Activated naive CD8-positive, alpha-beta T cell (primary cell): ENCODE measurements around the gene MAF.

Experiments
- H3K27ac Mint-ChIP-seq: one replicate; pipeline ENCODE4 v1.8.0; 2021; ENCODE audit warnings: mixed read lengths
- H3K27me3 Mint-ChIP-seq: one replicate; pipeline ENCODE4 v1.8.0; 2021; ENCODE audit warnings: mixed read lengths
- H3K36me3 Mint-ChIP-seq: one replicate; pipeline ENCODE4 v1.8.0; 2021; ENCODE audit warnings: mixed read lengths
- H3K4me1 Mint-ChIP-seq: one replicate; pipeline ENCODE4 v1.8.0; 2021; ENCODE audit warnings: low read depth, mixed read lengths
- H3K4me3 Mint-ChIP-seq: one replicate; pipeline ENCODE4 v1.8.0; 2021; ENCODE audit warnings: mild to moderate bottlenecking, mixed read lengths
- H3K9me3 Mint-ChIP-seq: one replicate; pipeline ENCODE4 v1.8.0; 2021; ENCODE audit warnings: low read depth, mixed read lengths

Gene MAF

DNA sequence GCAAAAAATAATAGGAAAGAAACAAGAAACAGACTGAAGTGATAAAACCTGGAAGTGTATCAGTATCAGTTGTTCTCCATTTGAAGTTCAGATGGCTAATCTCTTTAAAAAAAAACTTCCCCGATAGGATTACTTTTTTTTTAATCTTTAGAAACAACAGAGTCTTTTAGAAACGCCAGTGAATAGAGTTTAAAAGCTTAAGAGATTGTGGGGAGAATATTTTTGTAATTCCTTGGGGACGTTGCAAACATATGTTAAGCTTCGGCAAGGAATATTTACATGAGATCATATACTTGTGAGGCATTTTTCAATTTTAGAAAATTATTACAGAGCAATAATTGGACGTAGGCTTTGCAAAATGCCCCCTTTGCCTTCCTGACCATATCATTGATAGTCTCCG is 13.2 kb downstream of the MAF start:
- H3K27ac Mint-ChIP-seq: no peak overlapping the region
- H3K4me3 Mint-ChIP-seq: no peak overlapping the region
- H3K9me3 Mint-ChIP-seq: no peaks in the 10 kb centered on the region
- H3K36me3 Mint-ChIP-seq: no peaks in the 10 kb centered on the region
- peaks cover 12% of the 10 kb centered on the region for H3K27me3 Mint-ChIP-seq
- peaks cover 3% of the 10 kb centered on the region for H3K4me1 Mint-ChIP-seq

DNA sequence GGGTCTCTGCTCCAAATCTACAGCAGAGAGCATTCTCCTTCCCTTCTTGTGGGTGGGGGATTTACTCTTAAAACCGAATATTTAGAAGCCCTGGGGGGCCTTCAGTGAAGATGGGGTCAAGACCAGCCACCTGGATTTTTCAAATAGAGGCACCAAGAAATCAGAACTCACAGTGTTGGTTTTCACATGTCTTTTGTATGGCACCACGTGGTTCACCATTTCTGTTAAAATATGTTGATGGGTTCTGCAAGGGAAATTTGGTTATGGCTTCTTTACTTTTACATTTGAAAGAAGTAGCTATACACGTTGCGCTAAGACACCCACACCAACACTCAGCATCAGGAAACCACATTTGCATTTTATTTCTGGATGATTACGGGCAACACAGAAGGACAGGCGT is 17.7 kb downstream of the MAF start:
- Mint-ChIP-seq H3K27ac (no peak overlapping the region), H3K9me3 (no peaks in the 10 kb centered on the region), H3K4me1 (no peaks in the 10 kb centered on the region), H3K36me3 (no peaks in the 10 kb centered on the region), H3K4me3 (no peak overlapping the region), H3K27me3 (peaks cover 9% of the 10 kb centered on the region)

GRCh38 chr16:79580453-79581191 is 19.9 kb downstream of the MAF start:
- H3K4me3 Mint-ChIP-seq: no peak overlapping the region
- H3K36me3 Mint-ChIP-seq: no peaks in the 10 kb centered on the region
- H3K4me1 Mint-ChIP-seq: no peaks in the 10 kb centered on the region
- no peaks in the 10 kb centered on the region for H3K9me3 Mint-ChIP-seq
- H3K27me3 Mint-ChIP-seq: peaks cover 18% of the 10 kb centered on the region
- no peak overlapping the region for H3K27ac Mint-ChIP-seq

- H3K36me3 Mint-ChIP-seq: no peaks in the 10 kb centered on the region
- no peak overlapping the region for H3K4me3 Mint-ChIP-seq
- no peaks in the 10 kb centered on the region for H3K4me1 Mint-ChIP-seq
- no peak overlapping the region for H3K27ac Mint-ChIP-seq
- H3K27me3 Mint-ChIP-seq: peaks cover 20% of the 10 kb centered on the region
- H3K9me3 Mint-ChIP-seq: no peaks in the 10 kb centered on the region
Measured at GRCh38 chr16:79576602-79577001, 23.9 kb downstream of the MAF start.

DNA sequence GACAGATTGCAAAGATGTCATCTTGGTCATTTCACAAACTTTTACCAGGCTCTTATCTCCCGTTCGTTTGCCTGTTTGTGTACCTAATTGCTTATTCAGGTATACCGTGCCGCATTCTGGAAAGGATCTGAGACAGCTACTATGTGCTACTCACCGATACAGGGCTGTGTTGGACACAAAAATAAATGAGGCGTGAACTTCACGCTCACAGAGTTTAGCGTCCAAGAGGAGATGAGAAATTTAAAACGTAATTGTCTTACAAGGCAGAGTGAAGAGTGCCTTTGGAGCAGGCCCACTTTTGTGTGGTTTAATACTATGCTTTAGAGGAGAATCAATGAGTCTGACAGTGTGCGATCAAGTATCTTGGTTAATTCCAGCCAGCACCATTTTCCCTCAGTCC is 26.7 kb downstream of the MAF start:
- Mint-ChIP-seq H3K27me3 (peaks cover 18% of the 10 kb centered on the region), H3K4me3 (no peak overlapping the region), H3K36me3 (no peaks in the 10 kb centered on the region), H3K27ac (no peak overlapping the region), H3K9me3 (no peaks in the 10 kb centered on the region), H3K4me1 (no peaks in the 10 kb centered on the region)

GRCh38 chr16:79573071-79573470 is 27.5 kb downstream of the MAF start:
- Mint-ChIP-seq H3K4me1 (no peaks in the 10 kb centered on the region), H3K36me3 (no peaks in the 10 kb centered on the region), H3K27me3 (peaks cover 18% of the 10 kb centered on the region), H3K4me3 (no peak overlapping the region), H3K9me3 (no peaks in the 10 kb centered on the region), H3K27ac (no peak overlapping the region)

GRCh38 chr16:79571903-79572535 is 28.5 kb downstream of the MAF start:
- no peak overlapping the region for H3K4me3 Mint-ChIP-seq
- H3K36me3 Mint-ChIP-seq: no peaks in the 10 kb centered on the region
- H3K27me3 Mint-ChIP-seq: peaks cover 13% of the 10 kb centered on the region
- no peaks in the 10 kb centered on the region for H3K4me1 Mint-ChIP-seq
- no peaks in the 10 kb centered on the region for H3K9me3 Mint-ChIP-seq
- H3K27ac Mint-ChIP-seq: no peak overlapping the region

DNA sequence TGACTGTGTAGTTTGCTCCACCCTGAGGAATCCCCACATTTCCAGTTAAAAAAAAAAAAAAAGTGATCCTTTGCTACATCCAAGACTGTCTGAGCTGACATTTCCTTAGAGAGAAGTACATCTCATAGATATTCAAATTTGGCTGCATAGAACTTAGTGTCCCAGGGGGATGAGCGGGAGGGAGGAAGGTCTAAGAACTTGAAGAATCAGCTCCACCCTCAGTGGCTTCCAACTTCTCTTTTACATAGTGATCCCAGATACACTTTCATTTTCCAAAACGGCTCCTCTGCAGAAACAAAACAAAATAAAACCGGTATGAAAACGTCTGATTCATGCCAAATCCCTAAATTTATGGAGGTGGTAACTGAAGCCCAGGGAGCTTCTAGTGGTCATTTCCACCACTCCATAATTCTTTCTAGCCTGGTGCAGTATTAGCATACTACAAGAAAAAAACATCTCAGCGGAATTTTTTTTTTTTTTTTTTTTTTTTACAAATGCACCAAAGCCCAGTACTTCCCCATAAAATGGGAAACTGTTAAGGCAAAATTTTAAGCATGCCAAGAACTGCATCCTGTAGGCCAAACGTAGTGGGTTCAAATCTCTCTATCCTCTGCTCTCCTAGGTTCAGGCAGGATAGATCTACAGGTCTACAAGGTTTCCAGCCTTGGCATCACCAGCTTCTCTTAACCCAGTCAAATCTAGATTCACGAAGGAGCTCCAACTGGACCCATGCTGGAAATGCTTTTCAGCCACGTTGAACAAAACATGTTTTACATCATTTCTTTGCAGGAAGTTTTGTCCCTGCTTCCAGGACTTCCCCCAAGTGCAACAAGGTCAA is 29.3 kb downstream of the MAF start:
- Mint-ChIP-seq H3K9me3 (no peaks in the 10 kb centered on the region), H3K4me3 (no peak overlapping the region), H3K4me1 (no peaks in the 10 kb centered on the region), H3K27ac (no peak overlapping the region), H3K27me3 (peaks cover 6% of the 10 kb centered on the region), H3K36me3 (no peaks in the 10 kb centered on the region)

- Mint-ChIP-seq H3K4me1 (no peaks in the 10 kb centered on the region), H3K9me3 (no peaks in the 10 kb centered on the region), H3K27ac (no peak overlapping the region), H3K36me3 (no peaks in the 10 kb centered on the region), H3K27me3 (peaks cover 5% of the 10 kb centered on the region), H3K4me3 (no peak overlapping the region)
Measured at GRCh38 chr16:79564671-79565107, 35.8 kb downstream of the MAF start.

GRCh38 chr16:79563921-79564320 is 36.6 kb downstream of the MAF start:
- Mint-ChIP-seq H3K27ac (no peak overlapping the region), H3K9me3 (no peaks in the 10 kb centered on the region), H3K36me3 (no peaks in the 10 kb centered on the region), H3K4me1 (no peaks in the 10 kb centered on the region), H3K27me3 (peaks cover 5% of the 10 kb centered on the region), H3K4me3 (no peak overlapping the region)

- Mint-ChIP-seq H3K27me3 (peaks cover 5% of the 10 kb centered on the region), H3K9me3 (no peaks in the 10 kb centered on the region), H3K27ac (no peak overlapping the region), H3K4me1 (no peaks in the 10 kb centered on the region), H3K4me3 (no peak overlapping the region), H3K36me3 (no peaks in the 10 kb centered on the region)
Measured at GRCh38 chr16:79562166-79562823, 38.2 kb downstream of the MAF start.

DNA sequence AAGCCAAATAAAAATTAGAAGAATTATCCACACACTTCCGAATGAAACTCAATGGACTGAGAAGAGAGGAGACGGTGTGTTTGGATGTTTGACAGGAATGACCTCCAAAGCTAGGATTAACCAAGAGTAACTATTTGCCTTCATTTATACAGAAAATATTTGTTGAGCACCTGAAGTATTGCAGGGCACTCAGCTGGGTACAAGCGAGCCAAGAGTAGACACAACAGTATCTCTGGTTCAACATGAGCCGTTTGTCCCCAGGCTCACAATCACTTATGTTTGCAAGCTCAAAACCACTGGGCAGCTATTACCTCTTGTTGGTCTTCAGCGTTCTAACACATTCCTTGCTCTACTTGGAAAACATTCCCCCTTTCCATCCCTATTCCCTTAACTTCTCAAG is 38.8 kb downstream of the MAF start:
- no peak overlapping the region for H3K27ac Mint-ChIP-seq

DNA sequence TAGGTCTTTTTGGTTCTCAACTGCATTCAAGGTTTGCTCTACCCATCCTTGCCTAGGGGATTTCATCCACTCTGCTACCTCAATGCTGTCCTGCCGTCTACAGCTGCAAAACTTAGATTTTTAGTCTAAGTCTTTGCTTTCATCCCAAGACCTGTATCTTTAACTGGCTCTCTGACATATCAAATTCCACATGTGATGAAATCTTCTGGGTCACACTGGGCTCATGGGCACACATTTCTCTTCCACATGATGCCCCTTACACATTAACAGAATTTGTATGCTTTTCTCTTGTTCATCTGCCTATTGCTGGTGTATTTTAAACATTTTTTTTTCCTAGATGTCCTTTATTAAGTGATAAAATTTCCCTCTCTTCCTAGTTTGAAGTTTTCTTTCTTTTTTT is 39.6 kb downstream of the MAF start:
- Mint-ChIP-seq H3K36me3 (no peaks in the 10 kb centered on the region), H3K4me1 (no peaks in the 10 kb centered on the region), H3K27me3 (peaks cover 6% of the 10 kb centered on the region), H3K9me3 (peaks cover 3% of the 10 kb centered on the region), H3K4me3 (no peak overlapping the region), H3K27ac (no peak overlapping the region)

More for the DNA sequence above, 38.8 kb downstream of the MAF start:
- no peak overlapping the region for H3K4me3 Mint-ChIP-seq
- H3K9me3 Mint-ChIP-seq: no peaks in the 10 kb centered on the region
- H3K27me3 Mint-ChIP-seq: peaks cover 5% of the 10 kb centered on the region
- no peaks in the 10 kb centered on the region for H3K36me3 Mint-ChIP-seq
- no peaks in the 10 kb centered on the region for H3K4me1 Mint-ChIP-seq

GRCh38 chr16:79560318-79560717 is 40.2 kb downstream of the MAF start:
- peaks cover 6% of the 10 kb centered on the region for H3K27me3 Mint-ChIP-seq
- peaks cover 3% of the 10 kb centered on the region for H3K9me3 Mint-ChIP-seq
- H3K36me3 Mint-ChIP-seq: no peaks in the 10 kb centered on the region
- no peak overlapping the region for H3K4me3 Mint-ChIP-seq
- no peak overlapping the region for H3K27ac Mint-ChIP-seq
- no peaks in the 10 kb centered on the region for H3K4me1 Mint-ChIP-seq

DNA sequence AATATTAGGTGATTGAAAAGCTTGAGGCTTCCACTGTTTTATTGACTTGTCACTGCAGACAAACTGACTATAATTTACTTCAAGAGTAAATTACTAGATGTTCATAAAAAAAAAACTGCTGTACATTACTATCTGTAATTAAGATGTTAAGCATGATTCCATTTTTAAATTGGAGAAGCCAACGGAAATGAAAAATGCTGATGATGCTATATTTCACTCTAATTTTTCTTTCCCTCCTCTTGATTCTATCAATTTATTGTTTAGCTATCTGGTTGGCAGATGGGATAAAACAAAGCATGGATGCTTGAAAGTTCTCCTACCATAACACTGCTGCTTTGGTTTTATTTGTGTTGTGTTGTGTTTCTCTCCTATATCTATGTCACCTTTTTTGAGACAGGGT is 41.0 kb downstream of the MAF start:
- Mint-ChIP-seq H3K27me3 (peaks cover 6% of the 10 kb centered on the region), H3K27ac (no peak overlapping the region), H3K4me1 (no peaks in the 10 kb centered on the region), H3K36me3 (no peaks in the 10 kb centered on the region), H3K9me3 (peaks cover 3% of the 10 kb centered on the region), H3K4me3 (no peak overlapping the region)
